Liver (tissue), 9 donors: ENCODE results near the gene CTPS2. TPM values are rescaled to one million over a fixed set of nuclear protein-coding genes. Genes with fewer than 3 reads are reported as not detected.

Experiments
- DNase-seq: peaks from one replicate; pipeline ENCODE4 v3.0.0-alpha.2; 2017; ENCODE audit warnings: low spot score
- H3K27ac ChIP-seq, 2 donors: one replicate each; pipeline ENCODE4 v1.7.0; 2013; ENCODE audit warnings: inconsistent platforms in 2 of 2, low read length in 2 of 2, control low read depth in 1 of 2, low read depth in 1 of 2, mild to moderate bottlenecking in 1 of 2
- H3K27me3 ChIP-seq, 4 donors: one replicate each; pipeline versions ENCODE4 v1.6.1 to v1.7.0; 2013; ENCODE audit warnings: low read length in 3 of 4, inconsistent platforms in 1 of 4, mild to moderate bottlenecking in 1 of 4, moderate library complexity in 1 of 4; ENCODE audit not compliant: control insufficient read depth in 4 of 4, insufficient read depth in 4 of 4
- H3K36me3 ChIP-seq, 4 donors: one replicate each; pipeline versions ENCODE4 v1.6.1 to v1.7.0; 2013; ENCODE audit warnings: low read length in 3 of 4, mild to moderate bottlenecking in 3 of 4, low read depth in 1 of 4, moderate library complexity in 1 of 4; ENCODE audit not compliant: control insufficient read depth in 4 of 4, insufficient read depth in 3 of 4
- H3K4me1 ChIP-seq, 4 donors: one replicate each; pipeline versions ENCODE4 v1.6.1 to v1.7.0; 2013; ENCODE audit warnings: low read length in 3 of 4, mild to moderate bottlenecking in 3 of 4, moderate library complexity in 1 of 4; ENCODE audit not compliant: control insufficient read depth in 4 of 4, insufficient read depth in 4 of 4
- H3K4me3 ChIP-seq, 3 donors: one replicate each; pipeline versions ENCODE4 v1.6.1 to v1.7.0; 2013; ENCODE audit warnings: low read length in 3 of 3, control low read depth in 1 of 3, low read depth in 1 of 3, mild to moderate bottlenecking in 1 of 3
- H3K9ac ChIP-seq, 2 donors: one replicate each; pipeline ENCODE4 v1.7.0; 2013; ENCODE audit warnings: low read length in 2 of 2, mild to moderate bottlenecking in 2 of 2, moderate library complexity in 2 of 2, control low read depth in 1 of 2, low read depth in 1 of 2
- H3K9me3 ChIP-seq, 4 donors: one replicate each; pipeline versions ENCODE4 v1.6.1 to v1.7.0; 2013; ENCODE audit warnings: low read length in 3 of 4; ENCODE audit not compliant: control insufficient read depth in 4 of 4
- EGR1 ChIP-seq, 2 donors: IDR thresholded peaks; 2 replicates each; pipeline ENCODE4 v1.6.1; 2016 to 2018; ENCODE audit warnings: antibody characterized with exemption in 2 of 2, low read depth in 2 of 2
- FOXA1 ChIP-seq: IDR thresholded peaks from 2 replicates; pipeline ENCODE4 v1.6.1; 2016; ENCODE audit warnings: antibody characterized with exemption
- GABPA ChIP-seq, 2 donors: IDR thresholded peaks in 1 of 2; conservative IDR thresholded peaks in 1 of 2; 2 replicates each; pipeline ENCODE4 v1.6.1; 2016; ENCODE audit warnings: antibody characterized with exemption in 2 of 2, mild to moderate bottlenecking in 1 of 2, moderate library complexity in 1 of 2
- HNF4G ChIP-seq: IDR thresholded peaks from 2 replicates; pipeline ENCODE4 v1.6.1; 2016; ENCODE audit warnings: antibody characterized with exemption
- JUND ChIP-seq, 2 donors: IDR thresholded peaks; 2 replicates each; pipeline ENCODE4 v1.6.1; 2016; ENCODE audit warnings: antibody characterized with exemption in 2 of 2
- NR2F2 ChIP-seq: IDR thresholded peaks from 2 replicates; pipeline ENCODE4 v1.6.1; 2016; ENCODE audit warnings: antibody characterized with exemption
- RAD21 ChIP-seq, 2 donors: IDR thresholded peaks; 2 replicates each; pipeline ENCODE4 v1.6.1; 2016; ENCODE audit warnings: antibody characterized with exemption in 2 of 2, mild to moderate bottlenecking in 2 of 2
- RXRA ChIP-seq, 2 donors: IDR thresholded peaks; 2 replicates each; pipeline ENCODE4 v1.6.1; 2017 to 2018; ENCODE audit warnings: antibody characterized with exemption in 2 of 2, mild to moderate bottlenecking in 1 of 2
- SP1 ChIP-seq: IDR thresholded peaks from 2 replicates; pipeline ENCODE4 v1.6.1; 2018; ENCODE audit warnings: antibody characterized with exemption, mild to moderate bottlenecking
- YY1 ChIP-seq: IDR thresholded peaks from 2 replicates; pipeline ENCODE4 v1.6.1; 2016; ENCODE audit warnings: antibody characterized with exemption, mild to moderate bottlenecking
- WGBS: extraction: QIAGEN DNeasy Blood & Tissue Kit; methylation state at CpG from one replicate; pipeline ENCODE4 v1.1.7; 2013; 5-methylcytosine and 5-hydroxymethylcytosine counted together
- polyA plus RNA-seq, 2 donors: library from polyadenylated mRNA; stranded (reverse) in 1 of 2; unstranded in 1 of 2; fragments of 200-250 nt in 1 of 2; fragments of >200 nt in 1 of 2; fragmentation: Nextera tagmentation in 1 of 2; extraction: Ambion mirVana in 1 of 2; gene quantifications; one replicate each; pipeline versions ENCODE4 v1.2.1 to v1.2.3, GENCODE V29; 2013 to 2015
- total RNA-seq, 2 donors: library from RNA; depleted of rRNA; stranded (reverse); fragments of >200 nt; gene quantifications; one replicate each; pipeline ENCODE4 v1.2.3, GENCODE V29; 2014
- TF ChIP-seq, protein P1 (sequence below): IDR thresholded peaks from 2 replicates; pipeline ENCODE4 v1.6.1; 2016; ENCODE audit warnings: antibody characterized with exemption
- TF ChIP-seq, protein P2 (sequence below): IDR thresholded peaks from 2 replicates; pipeline ENCODE4 v1.6.1; 2016; ENCODE audit warnings: antibody characterized with exemption, mild to moderate bottlenecking
- TF ChIP-seq, protein P3 (sequence below): IDR thresholded peaks from 2 replicates; pipeline ENCODE4 v1.6.1; 2016; ENCODE audit warnings: antibody characterized with exemption
- TF ChIP-seq, protein P4 (sequence below): fragments of 150-350 bp; IDR thresholded peaks from 2 replicates; pipeline ENCODE4 v1.5.1; 2017; ENCODE audit warnings: improper control_type of control experiment, low read depth, low read length; ENCODE audit not compliant: missing input control
- donor health status: healthy.
- donor health status: healthy.
- donor health status: healthy.
- donor health status: healthy.
- donor health status: healthy.

CTPS2 gene
- total and polyA plus RNA-seq, 4 donors, result 3.0 to 11.2 (median 7.2) TPM

DNA sequence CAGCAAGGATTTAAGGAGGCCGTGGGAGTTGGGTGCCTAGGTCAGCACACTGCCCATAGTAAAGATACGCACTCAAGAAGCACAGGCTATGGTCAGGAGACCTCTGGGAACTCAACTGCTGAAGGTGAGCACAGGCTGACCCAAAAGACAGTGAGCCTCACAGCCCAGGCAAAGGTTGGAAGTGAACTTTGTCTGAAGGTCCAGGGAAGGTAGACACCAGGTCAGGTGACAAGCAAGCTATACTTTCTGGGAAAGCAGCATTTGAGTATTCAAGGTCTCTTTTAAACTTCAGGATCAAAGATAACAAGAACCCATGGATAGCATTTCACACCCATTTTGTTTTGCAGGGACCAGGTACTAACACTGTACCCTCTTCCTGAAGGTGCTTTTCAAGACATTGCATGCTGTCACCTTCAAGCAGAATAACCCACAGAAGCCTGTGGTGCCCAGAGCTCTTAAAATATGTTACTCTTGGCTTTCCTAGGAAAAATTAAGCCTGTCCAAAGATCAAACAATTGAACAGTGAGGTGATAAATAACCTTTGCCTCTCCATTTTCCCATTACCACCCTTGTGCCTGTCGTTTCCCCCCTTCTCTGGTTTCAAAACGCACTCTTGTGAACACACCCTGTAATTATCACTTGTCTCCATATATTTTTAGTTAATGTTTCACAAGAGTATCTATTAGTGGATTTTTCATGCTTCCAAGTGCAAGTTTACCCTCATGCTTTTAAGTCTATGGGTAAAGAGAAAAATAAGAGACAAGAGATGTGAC is 65.9 kb downstream of the CTPS2 start:
- DNase-seq, result no peak
- 80% methylated on average over 4 of the region's 4 CpGs for WGBS
- no peaks in the 10 kb centered on the region for H3K9me3 ChIP-seq
- no peak overlapping the region for H3K4me3 ChIP-seq
- no peak overlapping the region for H3K9ac ChIP-seq
- H3K36me3 ChIP-seq, result no peaks in the 10 kb centered on the region
- H3K27me3 ChIP-seq, result no peaks in the 10 kb centered on the region
- no peak for TF ChIP-seq JUND (IDR thresholded peaks at IDR 0.05)
- TF ChIP-seq, protein P1, sequence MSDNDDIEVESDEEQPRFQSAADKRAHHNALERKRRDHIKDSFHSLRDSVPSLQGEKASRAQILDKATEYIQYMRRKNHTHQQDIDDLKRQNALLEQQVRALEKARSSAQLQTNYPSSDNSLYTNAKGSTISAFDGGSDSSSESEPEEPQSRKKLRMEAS, result no peak
- TF ChIP-seq, protein P2, sequence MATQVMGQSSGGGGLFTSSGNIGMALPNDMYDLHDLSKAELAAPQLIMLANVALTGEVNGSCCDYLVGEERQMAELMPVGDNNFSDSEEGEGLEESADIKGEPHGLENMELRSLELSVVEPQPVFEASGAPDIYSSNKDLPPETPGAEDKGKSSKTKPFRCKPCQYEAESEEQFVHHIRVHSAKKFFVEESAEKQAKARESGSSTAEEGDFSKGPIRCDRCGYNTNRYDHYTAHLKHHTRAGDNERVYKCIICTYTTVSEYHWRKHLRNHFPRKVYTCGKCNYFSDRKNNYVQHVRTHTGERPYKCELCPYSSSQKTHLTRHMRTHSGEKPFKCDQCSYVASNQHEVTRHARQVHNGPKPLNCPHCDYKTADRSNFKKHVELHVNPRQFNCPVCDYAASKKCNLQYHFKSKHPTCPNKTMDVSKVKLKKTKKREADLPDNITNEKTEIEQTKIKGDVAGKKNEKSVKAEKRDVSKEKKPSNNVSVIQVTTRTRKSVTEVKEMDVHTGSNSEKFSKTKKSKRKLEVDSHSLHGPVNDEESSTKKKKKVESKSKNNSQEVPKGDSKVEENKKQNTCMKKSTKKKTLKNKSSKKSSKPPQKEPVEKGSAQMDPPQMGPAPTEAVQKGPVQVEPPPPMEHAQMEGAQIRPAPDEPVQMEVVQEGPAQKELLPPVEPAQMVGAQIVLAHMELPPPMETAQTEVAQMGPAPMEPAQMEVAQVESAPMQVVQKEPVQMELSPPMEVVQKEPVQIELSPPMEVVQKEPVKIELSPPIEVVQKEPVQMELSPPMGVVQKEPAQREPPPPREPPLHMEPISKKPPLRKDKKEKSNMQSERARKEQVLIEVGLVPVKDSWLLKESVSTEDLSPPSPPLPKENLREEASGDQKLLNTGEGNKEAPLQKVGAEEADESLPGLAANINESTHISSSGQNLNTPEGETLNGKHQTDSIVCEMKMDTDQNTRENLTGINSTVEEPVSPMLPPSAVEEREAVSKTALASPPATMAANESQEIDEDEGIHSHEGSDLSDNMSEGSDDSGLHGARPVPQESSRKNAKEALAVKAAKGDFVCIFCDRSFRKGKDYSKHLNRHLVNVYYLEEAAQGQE, result no peak
- no peaks in the 10 kb centered on the region for H3K4me1 ChIP-seq
- H3K27ac ChIP-seq, result no peak overlapping the region

DNA sequence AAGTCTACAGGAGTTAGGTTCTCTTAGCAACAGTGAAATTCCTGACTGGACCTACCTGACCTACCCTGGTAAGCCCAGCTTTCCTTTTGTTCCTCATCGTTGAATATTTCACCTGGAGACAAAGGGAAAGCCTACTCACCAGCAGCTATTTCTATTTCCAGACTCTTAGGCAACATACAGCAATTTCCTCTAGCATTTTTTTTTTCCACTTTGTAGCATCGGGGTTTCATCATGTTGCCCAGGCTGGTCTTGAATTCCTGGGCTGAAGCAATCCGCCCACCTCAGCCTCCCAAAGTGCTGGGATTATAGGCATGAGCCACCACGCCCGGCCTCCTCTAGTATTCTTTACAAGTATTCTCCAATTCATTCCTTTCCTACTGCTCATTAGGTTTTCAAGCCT is 69.3 kb downstream of the CTPS2 start:
- no peaks in the 10 kb centered on the region for H3K27me3 ChIP-seq
- no peak for TF ChIP-seq NR2F2
- TF ChIP-seq EGR1 (IDR thresholded peaks at IDR 0.05; ENCODE audit: low read depth in 2 of 2), result no peak
- no peak for TF ChIP-seq GABPA (IDR thresholded peaks at IDR 0.05 in 1 of 2, conservative IDR thresholded peaks at IDR 0.05 in 1 of 2)
- TF ChIP-seq SP1, result no peak
- TF ChIP-seq, protein P3, sequence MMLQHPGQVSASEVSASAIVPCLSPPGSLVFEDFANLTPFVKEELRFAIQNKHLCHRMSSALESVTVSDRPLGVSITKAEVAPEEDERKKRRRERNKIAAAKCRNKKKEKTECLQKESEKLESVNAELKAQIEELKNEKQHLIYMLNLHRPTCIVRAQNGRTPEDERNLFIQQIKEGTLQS, result no peak
- TF ChIP-seq, protein P4, sequence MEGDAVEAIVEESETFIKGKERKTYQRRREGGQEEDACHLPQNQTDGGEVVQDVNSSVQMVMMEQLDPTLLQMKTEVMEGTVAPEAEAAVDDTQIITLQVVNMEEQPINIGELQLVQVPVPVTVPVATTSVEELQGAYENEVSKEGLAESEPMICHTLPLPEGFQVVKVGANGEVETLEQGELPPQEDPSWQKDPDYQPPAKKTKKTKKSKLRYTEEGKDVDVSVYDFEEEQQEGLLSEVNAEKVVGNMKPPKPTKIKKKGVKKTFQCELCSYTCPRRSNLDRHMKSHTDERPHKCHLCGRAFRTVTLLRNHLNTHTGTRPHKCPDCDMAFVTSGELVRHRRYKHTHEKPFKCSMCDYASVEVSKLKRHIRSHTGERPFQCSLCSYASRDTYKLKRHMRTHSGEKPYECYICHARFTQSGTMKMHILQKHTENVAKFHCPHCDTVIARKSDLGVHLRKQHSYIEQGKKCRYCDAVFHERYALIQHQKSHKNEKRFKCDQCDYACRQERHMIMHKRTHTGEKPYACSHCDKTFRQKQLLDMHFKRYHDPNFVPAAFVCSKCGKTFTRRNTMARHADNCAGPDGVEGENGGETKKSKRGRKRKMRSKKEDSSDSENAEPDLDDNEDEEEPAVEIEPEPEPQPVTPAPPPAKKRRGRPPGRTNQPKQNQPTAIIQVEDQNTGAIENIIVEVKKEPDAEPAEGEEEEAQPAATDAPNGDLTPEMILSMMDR, result no peak
- no peak for TF ChIP-seq JUND (IDR thresholded peaks at IDR 0.05)
- TF ChIP-seq RXRA (IDR thresholded peaks at IDR 0.05), result no peak
- no peak overlapping the region for H3K27ac ChIP-seq
- H3K36me3 ChIP-seq, result peaks cover 0 to 2% (median under 1%) of the 10 kb centered on the region in 4 donors
- DNase-seq, result no peak
- H3K9ac ChIP-seq, result no peak overlapping the region
- H3K4me1 ChIP-seq, result no peaks in the 10 kb centered on the region
- 85% methylated on average over 5 of the region's 5 CpGs for WGBS
- H3K4me3 ChIP-seq, result no peak overlapping the region
- no peaks in the 10 kb centered on the region for H3K9me3 ChIP-seq

DNA sequence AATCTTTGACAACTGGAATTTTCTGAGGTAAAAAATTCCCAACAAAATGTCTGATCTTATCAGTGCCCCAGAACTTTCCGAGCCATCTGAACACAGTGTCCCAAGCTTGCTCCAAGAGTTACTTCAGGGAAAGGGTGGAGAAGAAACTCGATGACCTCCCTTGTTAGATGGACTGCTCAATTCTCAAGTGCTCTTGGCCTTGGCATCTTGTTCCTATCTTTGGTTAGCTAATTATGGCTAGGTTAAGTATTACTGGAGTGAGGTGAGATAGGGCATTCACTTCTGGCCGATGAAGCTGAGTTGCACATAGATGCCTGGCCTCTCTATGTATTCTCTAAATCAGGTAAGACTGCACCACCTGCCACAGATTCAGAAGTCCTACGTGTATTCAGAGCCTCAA is 71.6 kb downstream of the CTPS2 start:
- no peak overlapping the region for H3K9ac ChIP-seq
- WGBS, result 100% methylated on average over 4 of the region's 4 CpGs
- H3K4me3 ChIP-seq, result no peak overlapping the region
- TF ChIP-seq RXRA (IDR thresholded peaks at IDR 0.05), result no peak
- TF ChIP-seq, protein P1, result no peak
- no peak for TF ChIP-seq SP1
- no peak for TF ChIP-seq EGR1 (IDR thresholded peaks at IDR 0.05; ENCODE audit: low read depth in 2 of 2)
- TF ChIP-seq, protein P2, result no peak
- no peak for TF ChIP-seq GABPA (IDR thresholded peaks at IDR 0.05 in 1 of 2, conservative IDR thresholded peaks at IDR 0.05 in 1 of 2)
- TF ChIP-seq HNF4G, result no peak
- TF ChIP-seq NR2F2, result no peak
- TF ChIP-seq RAD21 (IDR thresholded peaks at IDR 0.05), result no peak
- no peak for TF ChIP-seq YY1
- no peak for TF ChIP-seq FOXA1
- no peak for TF ChIP-seq JUND (IDR thresholded peaks at IDR 0.05)
- no peaks in the 10 kb centered on the region for H3K4me1 ChIP-seq
- H3K36me3 ChIP-seq, result peaks cover 0 to 2% (median under 1%) of the 10 kb centered on the region in 4 donors
- H3K9me3 ChIP-seq, result no peaks in the 10 kb centered on the region
- no peak overlapping the region for H3K27ac ChIP-seq
- H3K27me3 ChIP-seq, result no peaks in the 10 kb centered on the region
- no peak for DNase-seq
